Measurements from ENCODE around the gene C1orf94.

The C1orf94 gene

DNA sequence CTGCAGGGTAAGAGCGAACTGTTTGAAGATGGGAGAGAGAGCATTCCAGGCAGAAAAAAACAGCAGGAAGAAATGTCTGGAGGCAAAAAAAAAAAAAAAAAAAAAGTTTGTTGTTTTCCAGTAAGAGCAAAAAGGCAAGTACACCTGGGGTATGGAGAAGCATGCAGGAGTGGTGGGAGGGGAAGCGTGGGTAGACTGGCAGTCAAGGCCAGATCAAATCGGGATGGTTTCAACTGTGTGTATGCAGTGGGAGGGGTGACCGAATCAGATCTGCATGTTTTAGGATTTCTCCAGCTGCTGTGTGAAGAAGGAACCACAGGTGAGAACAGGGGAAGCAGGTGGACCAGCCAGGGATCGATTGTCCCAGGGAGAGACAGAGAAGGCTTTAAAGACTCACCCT is 46.4 kb upstream of the C1orf94 start:
- TF ChIP-seq NFIC (IDR thresholded peaks at IDR 0.05) (no peak), EP300 (IDR thresholded peaks at IDR 0.05; ENCODE audit: borderline replicate concordance) (no peak), TEAD4 (IDR thresholded peaks at IDR 0.05) (no peak), EGR1 (IDR thresholded peaks at IDR 0.05) (no peak), FOXM1 (IDR thresholded peaks at IDR 0.05; ENCODE audit: borderline replicate concordance, low read depth) (no peak), TAF1 (IDR thresholded peaks at IDR 0.05; ENCODE audit: low read depth) (no peak), RAD21 (IDR thresholded peaks at IDR 0.05; ENCODE audit: low read depth) (no peak), TCF12 (IDR thresholded peaks at IDR 0.05; ENCODE audit: low read depth) (no peak), CREB1 (IDR thresholded peaks at IDR 0.05; ENCODE audit: low read depth) (no peak), CEBPB (IDR thresholded peaks at IDR 0.05) (no peak), YY1 (IDR thresholded peaks at IDR 0.05; ENCODE audit: low read depth) (no peak), ZBTB7A (IDR thresholded peaks at IDR 0.05; ENCODE audit: low read depth) (no peak)
- TF ChIP-seq, protein P1, sequence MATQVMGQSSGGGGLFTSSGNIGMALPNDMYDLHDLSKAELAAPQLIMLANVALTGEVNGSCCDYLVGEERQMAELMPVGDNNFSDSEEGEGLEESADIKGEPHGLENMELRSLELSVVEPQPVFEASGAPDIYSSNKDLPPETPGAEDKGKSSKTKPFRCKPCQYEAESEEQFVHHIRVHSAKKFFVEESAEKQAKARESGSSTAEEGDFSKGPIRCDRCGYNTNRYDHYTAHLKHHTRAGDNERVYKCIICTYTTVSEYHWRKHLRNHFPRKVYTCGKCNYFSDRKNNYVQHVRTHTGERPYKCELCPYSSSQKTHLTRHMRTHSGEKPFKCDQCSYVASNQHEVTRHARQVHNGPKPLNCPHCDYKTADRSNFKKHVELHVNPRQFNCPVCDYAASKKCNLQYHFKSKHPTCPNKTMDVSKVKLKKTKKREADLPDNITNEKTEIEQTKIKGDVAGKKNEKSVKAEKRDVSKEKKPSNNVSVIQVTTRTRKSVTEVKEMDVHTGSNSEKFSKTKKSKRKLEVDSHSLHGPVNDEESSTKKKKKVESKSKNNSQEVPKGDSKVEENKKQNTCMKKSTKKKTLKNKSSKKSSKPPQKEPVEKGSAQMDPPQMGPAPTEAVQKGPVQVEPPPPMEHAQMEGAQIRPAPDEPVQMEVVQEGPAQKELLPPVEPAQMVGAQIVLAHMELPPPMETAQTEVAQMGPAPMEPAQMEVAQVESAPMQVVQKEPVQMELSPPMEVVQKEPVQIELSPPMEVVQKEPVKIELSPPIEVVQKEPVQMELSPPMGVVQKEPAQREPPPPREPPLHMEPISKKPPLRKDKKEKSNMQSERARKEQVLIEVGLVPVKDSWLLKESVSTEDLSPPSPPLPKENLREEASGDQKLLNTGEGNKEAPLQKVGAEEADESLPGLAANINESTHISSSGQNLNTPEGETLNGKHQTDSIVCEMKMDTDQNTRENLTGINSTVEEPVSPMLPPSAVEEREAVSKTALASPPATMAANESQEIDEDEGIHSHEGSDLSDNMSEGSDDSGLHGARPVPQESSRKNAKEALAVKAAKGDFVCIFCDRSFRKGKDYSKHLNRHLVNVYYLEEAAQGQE (IDR thresholded peaks at IDR 0.05; ENCODE audit: low read depth), result no peak
- TF ChIP-seq, protein P2, sequence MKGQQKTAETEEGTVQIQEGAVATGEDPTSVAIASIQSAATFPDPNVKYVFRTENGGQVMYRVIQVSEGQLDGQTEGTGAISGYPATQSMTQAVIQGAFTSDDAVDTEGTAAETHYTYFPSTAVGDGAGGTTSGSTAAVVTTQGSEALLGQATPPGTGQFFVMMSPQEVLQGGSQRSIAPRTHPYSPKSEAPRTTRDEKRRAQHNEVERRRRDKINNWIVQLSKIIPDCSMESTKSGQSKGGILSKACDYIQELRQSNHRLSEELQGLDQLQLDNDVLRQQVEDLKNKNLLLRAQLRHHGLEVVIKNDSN (IDR thresholded peaks at IDR 0.05), result no peak
- TF ChIP-seq, protein P3, sequence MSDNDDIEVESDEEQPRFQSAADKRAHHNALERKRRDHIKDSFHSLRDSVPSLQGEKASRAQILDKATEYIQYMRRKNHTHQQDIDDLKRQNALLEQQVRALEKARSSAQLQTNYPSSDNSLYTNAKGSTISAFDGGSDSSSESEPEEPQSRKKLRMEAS (IDR thresholded peaks at IDR 0.05), result no peak

DNA sequence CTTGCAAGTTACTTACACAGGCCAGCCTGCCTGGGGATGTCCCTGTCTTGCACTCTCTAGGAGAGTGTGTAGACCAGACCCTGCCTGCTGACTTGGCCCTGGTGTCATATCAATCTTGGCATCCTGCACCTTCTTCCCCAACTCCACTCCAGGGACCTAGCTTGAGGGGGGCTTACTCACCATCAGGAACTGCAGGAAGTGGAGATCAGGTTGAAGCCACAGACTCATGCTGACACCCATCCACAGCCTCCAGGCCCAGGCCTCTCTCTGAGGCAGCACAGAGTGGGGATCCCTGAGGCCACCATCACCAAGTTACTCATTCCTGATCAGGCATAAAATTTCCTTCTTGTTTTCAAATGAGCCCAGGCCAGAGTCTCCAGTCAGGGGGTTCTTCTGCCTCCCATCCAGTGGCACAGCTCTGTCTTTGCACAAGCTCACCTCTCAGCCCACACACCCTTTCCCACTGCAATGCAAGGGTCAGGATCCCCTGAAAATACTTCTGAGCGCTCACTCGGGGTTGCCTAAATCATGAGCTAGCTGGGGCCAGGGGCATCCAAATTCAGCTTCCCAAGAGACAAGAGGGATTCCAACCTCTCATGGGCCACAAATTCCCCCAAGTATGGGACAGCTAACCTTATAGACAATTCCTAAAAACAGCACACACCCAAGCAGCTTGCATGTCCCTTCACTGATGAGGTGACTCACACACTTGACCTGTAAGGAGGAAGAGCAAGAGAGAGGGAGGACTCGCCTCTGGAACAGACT is 45.1 kb upstream of the C1orf94 start:
- TF ChIP-seq EGR1 (IDR thresholded peaks at IDR 0.05) (no peak), CEBPB (IDR thresholded peaks at IDR 0.05) (no peak), TEAD4 (IDR thresholded peaks at IDR 0.05) (no peak), NFIC (IDR thresholded peaks at IDR 0.05) (no peak), CREB1 (IDR thresholded peaks at IDR 0.05; ENCODE audit: low read depth) (no peak), TCF12 (IDR thresholded peaks at IDR 0.05; ENCODE audit: low read depth) (no peak), YY1 (IDR thresholded peaks at IDR 0.05; ENCODE audit: low read depth) (no peak), FOXM1 (IDR thresholded peaks at IDR 0.05; ENCODE audit: borderline replicate concordance, low read depth) (no peak), ZBTB7A (IDR thresholded peaks at IDR 0.05; ENCODE audit: low read depth) (no peak), EP300 (IDR thresholded peaks at IDR 0.05; ENCODE audit: borderline replicate concordance) (no peak), TAF1 (IDR thresholded peaks at IDR 0.05; ENCODE audit: low read depth) (no peak), RAD21 (IDR thresholded peaks at IDR 0.05; ENCODE audit: low read depth) (no peak)
- TF ChIP-seq, protein P1 (IDR thresholded peaks at IDR 0.05; ENCODE audit: low read depth), result no peak
- TF ChIP-seq, protein P2 (IDR thresholded peaks at IDR 0.05), result no peak
- TF ChIP-seq, protein P3 (IDR thresholded peaks at IDR 0.05), result no peak

DNA sequence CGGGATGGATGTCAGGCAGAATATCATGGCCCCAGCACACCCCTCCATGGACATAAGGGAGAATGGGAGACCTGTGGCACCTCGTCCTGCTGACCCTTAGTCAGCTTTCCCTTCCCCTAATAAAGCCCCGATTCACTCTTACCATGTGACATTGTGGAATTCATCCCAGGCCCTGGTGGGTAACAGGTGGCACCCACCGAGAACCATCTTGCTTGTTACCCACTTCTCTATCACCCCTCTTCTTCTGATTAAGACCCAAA is 44.6 kb upstream of the C1orf94 start:
- TF ChIP-seq TEAD4 (IDR thresholded peaks at IDR 0.05) (no peak), RAD21 (IDR thresholded peaks at IDR 0.05; ENCODE audit: low read depth) (no peak), EP300 (IDR thresholded peaks at IDR 0.05; ENCODE audit: borderline replicate concordance) (no peak), CEBPB (IDR thresholded peaks at IDR 0.05) (no peak), TAF1 (IDR thresholded peaks at IDR 0.05; ENCODE audit: low read depth) (no peak), NFIC (IDR thresholded peaks at IDR 0.05) (no peak), FOXM1 (IDR thresholded peaks at IDR 0.05; ENCODE audit: borderline replicate concordance, low read depth) (no peak), EGR1 (IDR thresholded peaks at IDR 0.05) (no peak), TCF12 (IDR thresholded peaks at IDR 0.05; ENCODE audit: low read depth) (no peak), YY1 (IDR thresholded peaks at IDR 0.05; ENCODE audit: low read depth) (no peak)
- TF ChIP-seq, protein P2 (IDR thresholded peaks at IDR 0.05), result no peak
- TF ChIP-seq, protein P3 (IDR thresholded peaks at IDR 0.05), result no peak
- TF ChIP-seq, protein P1 (IDR thresholded peaks at IDR 0.05; ENCODE audit: low read depth), result no peak
